GM23248 (cell line): ENCODE measurements around the gene DPH3.

Experiments used
- EZH2 ChIP-seq: fragments of 200-600 bp; sonication (generic); IDR thresholded peaks from 2 replicates; pipeline ENCODE4 v1.6.1; 2018; ENCODE audit warnings: antibody characterized with exemption, mild to moderate bottlenecking; ENCODE audit not compliant: insufficient read depth, poor library complexity, severe bottlenecking
- EZH2phosphoT487 ChIP-seq: fragments of 200-600 bp; sonication (generic); IDR thresholded peaks from 2 replicates; pipeline ENCODE4 v1.6.1; 2018; ENCODE audit warnings: antibody characterized with exemption, moderate library complexity, mild to moderate bottlenecking, low read depth; ENCODE audit not compliant: insufficient read depth

GRCh38 chr3:16298891-16299290 lies 34.1 kb upstream of the DPH3 start:
- TF ChIP-seq EZH2, result no peak
- no peak for TF ChIP-seq EZH2phosphoT487
